ENCODE measurements around the gene PTH2. TPM values are rescaled to one million over a fixed set of nuclear protein-coding genes. Genes with fewer than 3 reads are reported as not detected.
A peak's percentile ranks its signal among the peaks of the same experiment; 100 is the strongest.

PTH2 gene
- total and polyA plus RNA-seq, 2 experiments from 2014 or later: not detected

GRCh38 chr19:49391581-49392399 lies 31.5 kb downstream of the PTH2 start:
- TF ChIP-seq CTCF (IDR thresholded peaks at IDR 0.05; ENCODE audit: poor library complexity) (peak; percentile 91), EZH2phosphoT487 (IDR thresholded peaks at IDR 0.05; ENCODE audit: low read depth, severe bottlenecking, unreplicated experiment) (no peak)
- H3K79me2 ChIP-seq: no peaks in the 10 kb centered on the region
- no peak overlapping the region for H3K4me2 ChIP-seq
- no peak overlapping the region for H3K27ac ChIP-seq
- no peak overlapping the region for H2AFZ ChIP-seq
- no peaks in the 10 kb centered on the region for H3K9me3 ChIP-seq (ENCODE audit: low read depth)
- H3K36me3 ChIP-seq (replicated peaks; ENCODE audit: insufficient read depth, low read depth): no peaks in the 10 kb centered on the region
- no peak overlapping the region for H3K4me3 ChIP-seq
- no peaks in the 10 kb centered on the region for H3K27me3 ChIP-seq
- peak; percentile 89 for DNase-seq (ENCODE audit: low spot score)
- H4K20me1 ChIP-seq (ENCODE audit: insufficient read depth, poor library complexity, severe bottlenecking): no peaks in the 10 kb centered on the region
- H3K4me1 ChIP-seq (ENCODE audit: insufficient read depth): no peaks in the 10 kb centered on the region
- no peaks in the 10 kb centered on the region for H3K9me2 ChIP-seq (replicated peaks; ENCODE audit: insufficient read depth)
- 37% methylated on average over 14 of the region's 14 CpGs for WGBS (ENCODE audit: low lambda C conversion rate, missing lambda C conversion rate)

DNA sequence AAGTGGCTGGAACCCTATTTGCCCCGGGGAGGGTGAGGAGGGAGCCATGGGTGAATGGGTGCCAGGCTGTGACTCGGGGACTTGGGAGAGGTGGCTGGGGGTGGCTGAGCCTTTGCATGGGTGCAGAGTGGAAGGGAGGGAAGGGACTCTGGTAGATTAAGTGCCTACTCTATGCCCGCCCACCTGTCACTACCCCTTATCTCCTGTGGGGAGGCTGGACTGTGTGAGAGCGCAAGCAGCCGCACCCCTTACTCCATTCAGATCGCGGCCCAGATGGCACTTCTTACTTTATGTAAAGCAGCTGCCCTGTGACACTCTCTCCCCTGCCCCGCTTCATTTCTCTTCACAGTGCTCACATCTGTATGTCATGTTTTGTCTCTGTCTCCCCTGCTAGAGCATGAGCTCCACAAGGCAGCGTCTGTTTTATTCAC lies 32.3 kb downstream of the PTH2 start:
- DNase-seq (ENCODE audit: low spot score): no peak
- 76% methylated on average over 9 of the region's 9 CpGs for WGBS (ENCODE audit: low lambda C conversion rate, missing lambda C conversion rate)
- Histone ChIP-seq H3K4me3 (no peak overlapping the region), H3K79me2 (no peaks in the 10 kb centered on the region), H4K20me1 (ENCODE audit: insufficient read depth, poor library complexity, severe bottlenecking) (no peaks in the 10 kb centered on the region), H3K4me1 (ENCODE audit: insufficient read depth) (no peaks in the 10 kb centered on the region), H3K27me3 (no peaks in the 10 kb centered on the region), H3K27ac (no peak overlapping the region), H3K9me3 (ENCODE audit: low read depth) (no peaks in the 10 kb centered on the region), H3K9me2 (replicated peaks; ENCODE audit: insufficient read depth) (no peaks in the 10 kb centered on the region), H3K36me3 (replicated peaks; ENCODE audit: insufficient read depth, low read depth) (no peaks in the 10 kb centered on the region), H2AFZ (no peak overlapping the region), H3K4me2 (no peak overlapping the region)
- TF ChIP-seq EZH2phosphoT487 (IDR thresholded peaks at IDR 0.05; ENCODE audit: low read depth, severe bottlenecking, unreplicated experiment) (no peak), EZH2 (IDR thresholded peaks at IDR 0.05; ENCODE audit: borderline replicate concordance) (no peak)

DNA sequence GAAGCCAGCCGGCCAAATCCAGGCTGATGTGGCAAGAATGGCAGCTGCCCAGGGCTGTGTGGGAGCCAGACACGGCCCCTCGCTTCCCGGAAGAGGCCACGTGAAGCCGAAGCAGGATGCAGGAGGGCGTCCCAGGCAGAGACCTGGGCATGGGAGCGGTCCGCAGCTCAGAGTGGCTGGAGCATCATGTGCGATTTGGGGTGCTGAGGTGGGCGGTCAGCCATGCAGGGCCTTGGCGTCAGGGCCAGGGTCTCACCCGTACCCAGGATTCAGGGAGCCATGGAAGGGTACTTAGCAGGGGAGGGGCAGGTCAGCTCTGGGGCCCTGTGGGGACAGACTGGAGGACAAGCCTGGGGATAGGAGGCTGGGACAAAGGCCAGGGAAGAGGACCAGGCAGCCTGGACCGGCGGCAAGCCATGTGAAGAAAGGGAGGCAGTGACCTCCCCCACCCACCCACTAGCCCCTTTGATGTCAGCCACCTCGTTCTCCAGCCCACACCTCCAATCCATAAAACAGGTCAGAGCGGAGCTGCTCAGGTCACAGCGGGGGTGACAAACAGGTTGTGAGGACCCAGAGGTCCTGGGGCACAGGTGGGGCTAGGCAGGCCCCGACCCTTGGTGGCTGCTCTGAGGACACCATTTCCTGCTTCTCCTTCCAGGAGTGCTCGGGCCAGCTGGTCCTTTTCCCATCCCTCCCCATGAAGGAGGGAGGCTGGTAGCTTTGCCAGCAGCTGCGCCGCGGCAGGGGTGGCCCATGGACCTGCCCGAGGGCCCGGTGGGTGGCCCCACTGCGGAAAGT lies 32.9 kb downstream of the PTH2 start:
- H3K36me3 ChIP-seq (replicated peaks; ENCODE audit: insufficient read depth, low read depth): no peaks in the 10 kb centered on the region
- WGBS (ENCODE audit: low lambda C conversion rate, missing lambda C conversion rate): 83% methylated on average over 24 of the region's 26 CpGs
- H3K27me3 ChIP-seq: no peaks in the 10 kb centered on the region
- TF ChIP-seq EZH2 (IDR thresholded peaks at IDR 0.05; ENCODE audit: borderline replicate concordance) (no peak), CTCF (IDR thresholded peaks at IDR 0.05; ENCODE audit: poor library complexity) (no peak), EZH2phosphoT487 (IDR thresholded peaks at IDR 0.05; ENCODE audit: low read depth, severe bottlenecking, unreplicated experiment) (no peak)
- no peak overlapping the region for H3K27ac ChIP-seq
- H2AFZ ChIP-seq: no peak overlapping the region
- no peaks in the 10 kb centered on the region for H4K20me1 ChIP-seq (ENCODE audit: insufficient read depth, poor library complexity, severe bottlenecking)
- H3K9me2 ChIP-seq (replicated peaks; ENCODE audit: insufficient read depth): no peaks in the 10 kb centered on the region
- no peaks in the 10 kb centered on the region for H3K79me2 ChIP-seq
- no peak for DNase-seq (ENCODE audit: low spot score)
- no peak overlapping the region for H3K4me2 ChIP-seq
- H3K4me3 ChIP-seq: no peak overlapping the region
- H3K9me3 ChIP-seq (ENCODE audit: low read depth): no peaks in the 10 kb centered on the region
- no peaks in the 10 kb centered on the region for H3K4me1 ChIP-seq (ENCODE audit: insufficient read depth)

GRCh38 chr19:49389406-49389805 lies 33.8 kb downstream of the PTH2 start:
- 92% methylated on average over 20 of the region's 20 CpGs for WGBS (ENCODE audit: low lambda C conversion rate, missing lambda C conversion rate)

More at GRCh38 chr19:49389406-49389805, 33.8 kb downstream of the PTH2 start:
- no peak overlapping the region for H3K27ac ChIP-seq
- no peaks in the 10 kb centered on the region for H3K9me2 ChIP-seq (replicated peaks; ENCODE audit: insufficient read depth)
- no peaks in the 10 kb centered on the region for H3K79me2 ChIP-seq
- TF ChIP-seq CTCF (IDR thresholded peaks at IDR 0.05; ENCODE audit: poor library complexity): no peak
- TF ChIP-seq EZH2phosphoT487 (IDR thresholded peaks at IDR 0.05; ENCODE audit: low read depth, severe bottlenecking, unreplicated experiment): no peak
- no peak for TF ChIP-seq EZH2 (IDR thresholded peaks at IDR 0.05; ENCODE audit: borderline replicate concordance)
- DNase-seq (ENCODE audit: low spot score): no peak
- no peak overlapping the region for H3K4me3 ChIP-seq
- no peak overlapping the region for H2AFZ ChIP-seq
- H3K4me1 ChIP-seq (ENCODE audit: insufficient read depth): no peaks in the 10 kb centered on the region
- no peaks in the 10 kb centered on the region for H3K9me3 ChIP-seq (ENCODE audit: low read depth)
- H3K4me2 ChIP-seq: no peak overlapping the region
- no peaks in the 10 kb centered on the region for H4K20me1 ChIP-seq (ENCODE audit: insufficient read depth, poor library complexity, severe bottlenecking)
- no peaks in the 10 kb centered on the region for H3K27me3 ChIP-seq
- no peaks in the 10 kb centered on the region for H3K36me3 ChIP-seq (replicated peaks; ENCODE audit: insufficient read depth, low read depth)
